Mesenteric fat pad (tissue), 1 donor: Measurements from ENCODE around the gene CDNF. TPM values are rescaled to one million over a fixed set of nuclear protein-coding genes. Genes with fewer than 3 reads are reported as not detected.

Experiments
- DNase-seq: peaks from one replicate; pipeline ENCODE4 v3.0.0-alpha.2; 2020; ENCODE audit warnings: low spot score
- total RNA-seq: library from RNA; stranded (reverse); fragmentation: NEBNext Ultra II Directional; extraction: Animal tissue kit (Norgen Biotek cat#: 25700); gene quantifications from one replicate; pipeline ENCODE4 v1.2.1, GENCODE V29; 2021
- donor health status: DM: yes; HTN: yes; CAD: no.

Gene CDNF
- total RNA-seq, 1 donor from 2014 or later = 1.4 TPM

GRCh38 chr10:14798636-14799035 lies 39.2 kb downstream of the CDNF start:
- no peak for DNase-seq

- DNase-seq = no peak
These were observed 49.9 kb downstream of the CDNF start for GRCh38 chr10:14787938-14788337.

GRCh38 chr10:14784459-14785055 lies 53.3 kb downstream of the CDNF start:
- no peak for DNase-seq

GRCh38 chr10:14782691-14783363 lies 55.0 kb downstream of the CDNF start:
- DNase-seq = no peak

- no peak for DNase-seq
These were observed 56.1 kb downstream of the CDNF start for GRCh38 chr10:14781763-14782162.

- no peak for DNase-seq
These were observed 58.7 kb downstream of the CDNF start for GRCh38 chr10:14779001-14779651.

GRCh38 chr10:14776546-14776945 lies 61.3 kb downstream of the CDNF start:
- no peak for DNase-seq

- DNase-seq = no peak
These were observed 62.2 kb downstream of the CDNF start for GRCh38 chr10:14775656-14776055.

GRCh38 chr10:14774797-14775196 lies 63.0 kb downstream of the CDNF start, which contains the start of gene FAM107B:
TSS of gene FAM107B (minus strand) at chr10:14774897. CDS start at chr10:14774663, 234 bp downstream.
- DNase-seq = no peak

GRCh38 chr10:14774214-14774580 lies 63.6 kb downstream of the CDNF start:
- DNase-seq = no peak

- no peak for DNase-seq
These were observed 64.2 kb downstream of the CDNF start for GRCh38 chr10:14773551-14774213.

GRCh38 chr10:14772399-14772798 lies 65.4 kb downstream of the CDNF start:
- no peak for DNase-seq

GRCh38 chr10:14770927-14771326 lies 66.9 kb downstream of the CDNF start:
- no peak for DNase-seq

Other genes with a start within 250 kb of the CDNF start
- 88.2 TPM for gene FAM107B, start 63.1 kb downstream of the CDNF start, total RNA-seq
- gene HSPA14, start 269 bp upstream of the CDNF start, total RNA-seq = 12.1 TPM
- 8.6 TPM for gene MSANTD7, start 269 bp upstream of the CDNF start, total RNA-seq
- gene SUV39H2, start 40.8 kb upstream of the CDNF start, total RNA-seq = 8.6 TPM
- gene DCLRE1C, start 116.1 kb upstream of the CDNF start, total RNA-seq = 7.0 TPM
- gene MEIG1, start 121.4 kb upstream of the CDNF start, total RNA-seq = not detected
- 2.0 TPM for gene OLAH, start 205.9 kb upstream of the CDNF start, total RNA-seq